HepG2 (cell line): ENCODE data around the gene NIPAL3. TPM values are rescaled to one million over a fixed set of nuclear protein-coding genes. Genes with fewer than 3 reads are reported as not detected.

ENCODE experiments used
- ATF7-NPFF ChIP-seq: sonication (generic); formaldehyde crosslinking; IDR thresholded peaks from 2 replicates; pipeline ENCODE4 v1.8.1; 2023; ENCODE audit warnings: mild to moderate bottlenecking, low read depth, missing genetic modification reagents, moderate library complexity
- ELF3 ChIP-seq: IDR thresholded peaks from 2 replicates; pipeline ENCODE4 v1.6.1; 2016; ENCODE audit warnings: missing genetic modification reagents, missing compliant biosample characterization
- GATA4 ChIP-seq: sonication (generic); IDR thresholded peaks from 2 replicates; pipeline ENCODE4 v1.6.1; 2016; ENCODE audit warnings: antibody characterized with exemption, low read depth, borderline replicate concordance
- GATAD2A ChIP-seq: IDR thresholded peaks from 2 replicates; pipeline ENCODE4 v1.6.1; 2016
- GTF3A ChIP-seq: sonication (generic); formaldehyde crosslinking; conservative IDR thresholded peaks from 2 replicates; pipeline ENCODE4 v1.4.0; 2020; ENCODE audit warnings: mild to moderate bottlenecking, missing genetic modification reagents
- KAT8 ChIP-seq: IDR thresholded peaks from 2 replicates; pipeline ENCODE4 v1.6.1; 2016; ENCODE audit warnings: missing genetic modification reagents, missing compliant biosample characterization
- NCOA5 ChIP-seq: sonication (generic); formaldehyde crosslinking; IDR thresholded peaks from 2 replicates; pipeline ENCODE4 v1.4.0; 2020; ENCODE audit warnings: missing genetic modification reagents
- ONECUT2 ChIP-seq: sonication (generic); formaldehyde crosslinking; IDR thresholded peaks from 2 replicates; pipeline ENCODE4 v1.4.0; 2020; ENCODE audit warnings: missing genetic modification reagents
- PCBP1 ChIP-seq: fragments of 200-400 bp; formaldehyde crosslinking; IDR thresholded peaks from 2 replicates; pipeline ENCODE4 v1.6.1; 2017; ENCODE audit warnings: mild to moderate bottlenecking, low read depth, low read length, borderline replicate concordance
- POLR2G ChIP-seq: fragments of 200-400 bp; formaldehyde crosslinking; IDR thresholded peaks from 2 replicates; pipeline ENCODE4 v1.6.1; 2018; ENCODE audit warnings: mild to moderate bottlenecking, low read depth, low read length, moderate library complexity
- SMARCE1 ChIP-seq: fragments of 450-650 bp; IDR thresholded peaks from 2 replicates; pipeline ENCODE4 v1.6.1; 2017; ENCODE audit warnings: borderline replicate concordance
- SOX5 ChIP-seq: IDR thresholded peaks from 2 replicates; pipeline ENCODE4 v1.6.1; 2016; ENCODE audit warnings: borderline replicate concordance
- TARDBP ChIP-seq: sonication (generic); formaldehyde crosslinking; IDR thresholded peaks from 2 replicates; pipeline ENCODE4 v1.8.0; 2022; ENCODE audit warnings: mild to moderate bottlenecking, missing genetic modification reagents
- THAP11 ChIP-seq: IDR thresholded peaks from 2 replicates; pipeline ENCODE4 v1.6.1; 2016; ENCODE audit warnings: missing biosample characterization, missing genetic modification reagents
- THRA ChIP-seq: sonication (generic); formaldehyde crosslinking; IDR thresholded peaks from 2 replicates; pipeline ENCODE4 v1.4.0; 2020; ENCODE audit warnings: missing genetic modification reagents, borderline replicate concordance
- ZNF205 ChIP-seq: IDR thresholded peaks from 2 replicates; pipeline ENCODE4 v1.6.1; 2018; ENCODE audit warnings: missing biosample characterization, missing genetic modification reagents
- ZNF264 ChIP-seq: sonication (generic); formaldehyde crosslinking; IDR thresholded peaks from 2 replicates; pipeline ENCODE4 v1.4.0; 2020; ENCODE audit warnings: missing genetic modification reagents
- ZNF33A ChIP-seq: sonication (generic); formaldehyde crosslinking; IDR thresholded peaks from 2 replicates; pipeline ENCODE4 v1.5.1; 2020; ENCODE audit warnings: missing genetic modification reagents, mild to moderate bottlenecking, moderate library complexity, borderline replicate concordance
- ZNF34 ChIP-seq: sonication (generic); formaldehyde crosslinking; IDR thresholded peaks from 2 replicates; pipeline ENCODE4 v1.4.0; 2020; ENCODE audit warnings: mild to moderate bottlenecking, missing genetic modification reagents, borderline replicate concordance
- ZNF343 ChIP-seq: sonication (generic); formaldehyde crosslinking; IDR thresholded peaks from 2 replicates; pipeline ENCODE4 v1.4.0; 2020; ENCODE audit warnings: mild to moderate bottlenecking, missing genetic modification reagents
- ZNF775 ChIP-seq: sonication (generic); formaldehyde crosslinking; IDR thresholded peaks from 2 replicates; pipeline ENCODE4 v1.4.0; 2020; ENCODE audit warnings: missing genetic modification reagents, mild to moderate bottlenecking, moderate library complexity, borderline replicate concordance
- ZNF850 ChIP-seq: sonication (generic); formaldehyde crosslinking; conservative IDR thresholded peaks from 2 replicates; pipeline ENCODE4 v1.9.0; 2021; ENCODE audit warnings: mild to moderate bottlenecking, missing genetic modification reagents
- ZSCAN31 ChIP-seq: sonication (generic); formaldehyde crosslinking; IDR thresholded peaks from 2 replicates; pipeline ENCODE4 v1.5.0; 2020; ENCODE audit warnings: low read depth, mild to moderate bottlenecking, missing genetic modification reagents
- polyA plus RNA-seq, 8 experiments: library from polyadenylated mRNA; depleted of rRNA in 3 of 8; stranded (reverse) in 7 of 8; unstranded in 1 of 8; fragments of >200 nt; fragmentation: Illumina TruSeq in 4 of 8; extraction: Trizol in 4 of 8; gene quantifications; 2 replicates each; pipeline versions ENCODE4 v1.2.1 to v1.2.3, GENCODE V29; 2011 to 2016; ENCODE audit warnings: low read depth in 4 of 8, missing spikeins in 1 of 8, mixed read lengths in 1 of 8; ENCODE audit not compliant: insufficient read depth in 1 of 8
- total RNA-seq, 5 experiments: library from RNA; depleted of rRNA; stranded (reverse); fragments of >200 nt; fragmentation: Illumina TruSeq; extraction: Trizol; gene quantifications; 2 replicates each; pipeline ENCODE4 v1.2.3, GENCODE V29; 2016; ENCODE audit warnings: low read depth in 1 of 5
- TF ChIP-seq, protein P1 (sequence below): sonication (generic); formaldehyde crosslinking; IDR thresholded peaks from 2 replicates; pipeline ENCODE4 v1.4.0; 2020; ENCODE audit warnings: mild to moderate bottlenecking, missing genetic modification reagents
- TF ChIP-seq, protein P2 (sequence below): sonication (generic); formaldehyde crosslinking; IDR thresholded peaks from 2 replicates; pipeline ENCODE4 v1.8.0; 2022; ENCODE audit warnings: mild to moderate bottlenecking, missing genetic modification reagents, borderline replicate concordance
- TF ChIP-seq, protein P3 (sequence below): IDR thresholded peaks from 2 replicates; pipeline ENCODE4 v1.6.1; 2012; ENCODE audit warnings: low read depth, low read length, improper control_type of control experiment

Gene NIPAL3
- total and polyA plus RNA-seq, 2 of the 13 experiments (the other 11 are each of a cell fraction or from before 2014, with no cell fraction given): 5.6 to 8.6 TPM

- TF ChIP-seq, protein P1, sequence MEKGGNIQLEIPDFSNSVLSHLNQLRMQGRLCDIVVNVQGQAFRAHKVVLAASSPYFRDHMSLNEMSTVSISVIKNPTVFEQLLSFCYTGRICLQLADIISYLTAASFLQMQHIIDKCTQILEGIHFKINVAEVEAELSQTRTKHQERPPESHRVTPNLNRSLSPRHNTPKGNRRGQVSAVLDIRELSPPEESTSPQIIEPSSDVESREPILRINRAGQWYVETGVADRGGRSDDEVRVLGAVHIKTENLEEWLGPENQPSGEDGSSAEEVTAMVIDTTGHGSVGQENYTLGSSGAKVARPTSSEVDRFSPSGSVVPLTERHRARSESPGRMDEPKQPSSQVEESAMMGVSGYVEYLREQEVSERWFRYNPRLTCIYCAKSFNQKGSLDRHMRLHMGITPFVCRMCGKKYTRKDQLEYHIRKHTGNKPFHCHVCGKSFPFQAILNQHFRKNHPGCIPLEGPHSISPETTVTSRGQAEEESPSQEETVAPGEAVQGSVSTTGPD: no peak
- peak; percentile 72 for TF ChIP-seq POLR2G
- no peak for TF ChIP-seq ZSCAN31 (CRISPR knock-in tag)
- peak; percentile 35; the same call in 1 of the 2 replicates for TF ChIP-seq THAP11 (CRISPR knock-in tag)
- TF ChIP-seq THRA (CRISPR knock-in tag): peak; percentile 97
- no peak for TF ChIP-seq ATF7-NPFF (CRISPR knock-in tag)
- TF ChIP-seq KAT8 (CRISPR knock-in tag): no peak
- no peak for TF ChIP-seq NCOA5
- no peak for TF ChIP-seq TARDBP (CRISPR knock-in tag)
- TF ChIP-seq ZNF205: 0 out of 2 replicates have a peak, but pooled peaks have one; percentile 26
- no peak for TF ChIP-seq ONECUT2 (CRISPR knock-in tag)
- TF ChIP-seq ZNF850 (CRISPR knock-in tag): no peak
- TF ChIP-seq PCBP1: peak; percentile 86; the same call in 1 of the 2 replicates
- no peak for TF ChIP-seq GATA4
- TF ChIP-seq, protein P2, sequence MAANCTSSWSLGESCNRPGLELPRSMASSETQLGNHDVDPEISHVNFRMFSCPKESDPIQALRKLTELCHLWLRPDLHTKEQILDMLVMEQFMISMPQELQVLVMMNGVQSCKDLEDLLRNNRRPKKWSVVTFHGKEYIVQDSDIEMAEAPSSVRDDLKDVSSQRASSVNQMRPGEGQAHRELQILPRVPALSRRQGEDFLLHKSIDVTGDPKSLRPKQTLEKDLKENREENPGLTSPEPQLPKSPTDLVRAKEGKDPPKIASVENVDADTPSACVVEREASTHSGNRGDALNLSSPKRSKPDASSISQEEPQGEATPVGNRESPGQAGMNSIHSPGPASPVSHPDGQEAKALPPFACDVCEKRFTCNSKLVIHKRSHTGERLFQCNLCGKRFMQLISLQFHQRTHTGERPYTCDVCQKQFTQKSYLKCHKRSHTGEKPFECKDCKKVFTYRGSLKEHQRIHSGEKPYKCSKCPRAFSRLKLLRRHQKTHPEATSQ (CRISPR knock-in tag): no peak
- peak; percentile 20; the same call in 1 of the 2 replicates for TF ChIP-seq SOX5
- peak; percentile 30 for TF ChIP-seq ELF3 (CRISPR knock-in tag)
- TF ChIP-seq GTF3A (CRISPR knock-in tag): no peak
- TF ChIP-seq SMARCE1: no peak
- no peak for TF ChIP-seq ZNF34
- no peak for TF ChIP-seq ZNF33A (CRISPR knock-in tag)
- TF ChIP-seq ZNF264 (CRISPR knock-in tag): no peak
- no peak for TF ChIP-seq ZNF343 (CRISPR knock-in tag)
- TF ChIP-seq ZNF775 (CRISPR knock-in tag): no peak
- TF ChIP-seq GATAD2A (CRISPR knock-in tag): peak; percentile 52; the same call in 1 of the 2 replicates
- TF ChIP-seq, protein P3, sequence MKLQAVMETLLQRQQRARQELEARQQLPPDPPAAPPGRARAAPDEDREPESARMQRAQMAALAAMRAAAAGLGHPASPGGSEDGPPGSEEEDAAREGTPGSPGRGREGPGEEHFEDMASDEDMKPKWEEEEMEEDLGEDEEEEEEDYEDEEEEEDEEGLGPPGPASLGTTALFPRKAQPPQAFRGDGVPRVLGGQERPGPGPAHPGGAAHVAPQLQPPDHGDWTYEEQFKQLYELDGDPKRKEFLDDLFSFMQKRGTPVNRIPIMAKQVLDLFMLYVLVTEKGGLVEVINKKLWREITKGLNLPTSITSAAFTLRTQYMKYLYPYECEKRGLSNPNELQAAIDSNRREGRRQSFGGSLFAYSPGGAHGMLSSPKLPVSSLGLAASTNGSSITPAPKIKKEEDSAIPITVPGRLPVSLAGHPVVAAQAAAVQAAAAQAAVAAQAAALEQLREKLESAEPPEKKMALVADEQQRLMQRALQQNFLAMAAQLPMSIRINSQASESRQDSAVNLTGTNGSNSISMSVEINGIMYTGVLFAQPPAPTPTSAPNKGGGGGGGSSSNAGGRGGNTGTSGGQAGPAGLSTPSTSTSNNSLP: no peak
Observed at GRCh38 chr1:24502065-24502708, 86.6 kb downstream of the NIPAL3 start (continued).
